Progenitor cell of endocrine pancreas (in vitro differentiated cells): ENCODE results near the gene ATP6AP1. TPM values are rescaled to one million over a fixed set of nuclear protein-coding genes. Genes with fewer than 3 reads are reported as not detected.

Experiments
- DNase-seq: peaks from one replicate; pipeline ENCODE4 v3.0.0; 2021; ENCODE audit warnings: low spot score; ENCODE audit not compliant: unreplicated experiment
- H3K27ac Mint-ChIP-seq: 2 replicates; pipeline ENCODE4 v1.8.0; 2021; ENCODE audit warnings: mild to moderate bottlenecking, moderate library complexity, mixed read lengths
- H3K27me3 Mint-ChIP-seq: 2 replicates; pipeline ENCODE4 v1.8.0; 2021; ENCODE audit warnings: mixed read lengths
- H3K36me3 Mint-ChIP-seq: 2 replicates; pipeline ENCODE4 v1.8.0; 2022; ENCODE audit warnings: mixed read lengths; ENCODE audit not compliant: insufficient read depth
- H3K4me1 Mint-ChIP-seq: 2 replicates; pipeline ENCODE4 v1.8.0; 2021; ENCODE audit warnings: low read depth, mixed read lengths
- H3K4me3 Mint-ChIP-seq: 2 replicates; pipeline ENCODE4 v1.8.0; 2021; ENCODE audit warnings: low read depth, mild to moderate bottlenecking, moderate library complexity, mixed read lengths
- H3K9me3 Mint-ChIP-seq: 2 replicates; pipeline ENCODE4 v1.8.0; 2021; ENCODE audit warnings: low read depth, mixed read lengths
- CTCF ChIP-seq: fragments of 200-600 bp; sonication (generic); IDR thresholded peaks from one replicate; pipeline ENCODE4 v1.5.0; 2021; ENCODE audit warnings: antibody characterized with exemption, mild to moderate bottlenecking; ENCODE audit not compliant: unreplicated experiment
- total RNA-seq: library from RNA; stranded (reverse); gene quantifications from 2 replicates; pipeline ENCODE4 v1.2.1, GENCODE V29; 2021

Gene ATP6AP1
- total RNA-seq, 1 donor from 2014 or later, result 82.1 TPM

GRCh38 chrX:154435171-154435733 is 6.8 kb downstream of the ATP6AP1 start:
- Mint-ChIP-seq H3K27me3 (no peaks in the 10 kb centered on the region), H3K36me3 (peaks cover 7% of the 10 kb centered on the region), H3K4me1 (peaks cover 12% of the 10 kb centered on the region), H3K9me3 (peaks cover 5% of the 10 kb centered on the region), H3K27ac (no peak overlapping the region), H3K4me3 (no peak overlapping the region)
- no peak for TF ChIP-seq CTCF
- no peak for DNase-seq

- Mint-ChIP-seq H3K9me3 (no peaks in the 10 kb centered on the region), H3K27me3 (no peaks in the 10 kb centered on the region), H3K4me3 (peak overlapping the region; percentile 76), H3K27ac (peak overlapping the region; percentile 80), H3K36me3 (peaks cover 3% of the 10 kb centered on the region), H3K4me1 (peaks cover 4% of the 10 kb centered on the region)
- no peak for DNase-seq
- no peak for TF ChIP-seq CTCF
These were observed 8.0 kb downstream of the ATP6AP1 start for GRCh38 chrX:154436374-154436982.

- peak within 1 kb of the TSS; percentile 89 for H3K27ac Mint-ChIP-seq
- peak within 1 kb of the TSS; percentile 81 for H3K4me3 Mint-ChIP-seq
- no peaks in the 10 kb centered on the region for H3K9me3 Mint-ChIP-seq
- no peaks in the 10 kb centered on the region for H3K27me3 Mint-ChIP-seq
- H3K4me1 Mint-ChIP-seq, result peaks cover 4% of the 10 kb centered on the region
- no peak for TF ChIP-seq CTCF
- DNase-seq, result no peak
- peaks cover 6% of the 10 kb centered on the region for H3K36me3 Mint-ChIP-seq
These were observed 8.7 kb downstream of the ATP6AP1 start, which contains the start of gene GDI1 for GRCh38 chrX:154436983-154437752. TSS of gene GDI1 (plus strand) at chrX:154437154. CDS start at chrX:154437255, 101 bp downstream.

- Mint-ChIP-seq H3K4me3 (peak overlapping the region; percentile 81), H3K36me3 (peaks cover 5% of the 10 kb centered on the region), H3K9me3 (no peaks in the 10 kb centered on the region), H3K27me3 (no peaks in the 10 kb centered on the region), H3K4me1 (peaks cover 4% of the 10 kb centered on the region), H3K27ac (no peak overlapping the region)
- no peak for TF ChIP-seq CTCF
- no peak for DNase-seq
These were observed 9.8 kb downstream of the ATP6AP1 start for GRCh38 chrX:154437971-154438893.

GRCh38 chrX:154439841-154440240 is 11.4 kb downstream of the ATP6AP1 start:
- H3K4me3 Mint-ChIP-seq, result no peak overlapping the region
- no peak for TF ChIP-seq CTCF
- no peak for DNase-seq

More at GRCh38 chrX:154439841-154440240, 11.4 kb downstream of the ATP6AP1 start:
- no peaks in the 10 kb centered on the region for H3K27me3 Mint-ChIP-seq
- no peaks in the 10 kb centered on the region for H3K9me3 Mint-ChIP-seq
- peaks cover 4% of the 10 kb centered on the region for H3K4me1 Mint-ChIP-seq
- H3K27ac Mint-ChIP-seq, result no peak overlapping the region
- H3K36me3 Mint-ChIP-seq, result peaks cover 3% of the 10 kb centered on the region
